ENCODE data around the gene ASNS.
A peak's percentile ranks its signal among the peaks of the same experiment; 100 is the strongest.
"Not testable (repeated sequence)": the region's sequence is repeated elsewhere in the genome, so short reads cannot be mapped to it uniquely, and the experiment has no call there.

Gene ASNS
- long read RNA-seq, donor 1, partial matches to known transcripts: 0 of 4 reads
- long read RNA-seq, donor 1, other reads (novel, unspliced or antisense): 0 of 4 reads
- long read RNA-seq, donor 2, partial matches to known transcripts: 0 of 3 reads
- long read RNA-seq, donor 2, other reads (novel, unspliced or antisense): 0 of 3 reads
- long read RNA-seq, donor 3: 0 reads
- long read RNA-seq, donor 4, partial matches to known transcripts: 0 of 3 reads
- long read RNA-seq, donor 4, other reads (novel, unspliced or antisense): 0 of 3 reads
- long read RNA-seq, donor 5, partial matches to known transcripts: 0 of 6 reads
- long read RNA-seq, donor 5, other reads (novel, unspliced or antisense): 0 of 6 reads
- long read RNA-seq, donor 6, partial matches to known transcripts: 0 of 5 reads
- long read RNA-seq, donor 6, other reads (novel, unspliced or antisense): 0 of 5 reads
- long read RNA-seq, donor 7, transcript ASNS-202 (13 exons, 1,994 nt): major isoform, 6 of 6 reads
- long read RNA-seq, donor 7, partial matches to known transcripts: 0 of 6 reads
- long read RNA-seq, donor 7, other reads (novel, unspliced or antisense): 0 of 6 reads
- long read RNA-seq, donor 8, partial matches to known transcripts: 0 of 5 reads
- long read RNA-seq, donor 8, other reads (novel, unspliced or antisense): 0 of 5 reads

- peak; percentile 95 for DNase-seq
Observed at GRCh38 chr7:97872025-97872669, at the start of gene ASNS. ASNS (minus strand) TSS chr7:97872408; CDS start chr7:97869156, 3,252 bp downstream.

GRCh38 chr7:97921254-97921653 is 49.0 kb upstream of the ASNS start:
- not testable (repeated sequence) for DNase-seq

- DNase-seq: not testable (repeated sequence)
Observed at GRCh38 chr7:97915267-97915666, 43.1 kb upstream of the ASNS start.

GRCh38 chr7:97912294-97912693 is 40.1 kb upstream of the ASNS start:
- not testable (repeated sequence) for DNase-seq

- DNase-seq: not testable (repeated sequence)
Observed at GRCh38 chr7:97896893-97897292, 24.7 kb upstream of the ASNS start.

GRCh38 chr7:97891721-97892120 is 19.5 kb upstream of the ASNS start:
- DNase-seq: not testable (repeated sequence)

GRCh38 chr7:97879527-97879926 is 7.3 kb upstream of the ASNS start:
- not testable (repeated sequence) for DNase-seq

- DNase-seq: not testable (repeated sequence)
Observed at GRCh38 chr7:97874894-97875293, 2.7 kb upstream of the ASNS start.

- no peak for DNase-seq
Observed at GRCh38 chr7:97873606-97874005, 1.4 kb upstream of the ASNS start.

- DNase-seq: no peak
Observed at GRCh38 chr7:97871659-97872024, 566 bp downstream of the ASNS start.

GRCh38 chr7:97868788-97869187 is 3.4 kb downstream of the ASNS start:
- no peak for DNase-seq

GRCh38 chr7:97868314-97868713 is 3.9 kb downstream of the ASNS start:
- no peak for DNase-seq

GRCh38 chr7:97865104-97865503 is 7.1 kb downstream of the ASNS start:
- no peak for DNase-seq

GRCh38 chr7:97859606-97860204 is 12.5 kb downstream of the ASNS start:
- no peak for DNase-seq

GRCh38 chr7:97858221-97858620 is 14.0 kb downstream of the ASNS start:
- no peak for DNase-seq

- DNase-seq: no peak
Observed at GRCh38 chr7:97857544-97857943, 14.7 kb downstream of the ASNS start.

- DNase-seq: no peak
Observed at GRCh38 chr7:97851683-97852082, 20.5 kb downstream of the ASNS start.

- DNase-seq: not testable (repeated sequence)
Observed at GRCh38 chr7:97850262-97851031, 21.8 kb downstream of the ASNS start.

- no peak for DNase-seq
Observed at GRCh38 chr7:97847791-97848190, 24.4 kb downstream of the ASNS start.

- no peak for DNase-seq
Observed at GRCh38 chr7:97846945-97847344, 25.3 kb downstream of the ASNS start.

GRCh38 chr7:97845622-97846203 is 26.5 kb downstream of the ASNS start:
- peak; percentile 13 for DNase-seq

- DNase-seq: no peak
Observed at GRCh38 chr7:97844036-97844435, 28.2 kb downstream of the ASNS start.
